IPS-20b (cell line): Measurements from ENCODE around the gene ARHGEF17.

ENCODE experiments used
- H3K27ac ChIP-seq: one replicate; pipeline ENCODE4 v1.5.1; 2013; ENCODE audit warnings: low read length
- H3K27me3 ChIP-seq: 2 replicates; pipeline ENCODE4 v1.6.1; 2013; ENCODE audit warnings: mild to moderate bottlenecking, low read length, inconsistent platforms; ENCODE audit not compliant: insufficient read depth
- H3K36me3 ChIP-seq: 2 replicates; pipeline ENCODE4 v1.6.1; 2013; ENCODE audit warnings: low read depth, mild to moderate bottlenecking, inconsistent platforms, low read length, moderate library complexity; ENCODE audit not compliant: insufficient read depth
- H3K4me1 ChIP-seq: 2 replicates; pipeline ENCODE4 v1.6.1; 2013; ENCODE audit warnings: mild to moderate bottlenecking, control low read depth, inconsistent platforms, low read length, moderate library complexity; ENCODE audit not compliant: insufficient read depth
- H3K4me3 ChIP-seq: 2 replicates; pipeline ENCODE4 v1.5.1; 2013; ENCODE audit warnings: mild to moderate bottlenecking, low read length, inconsistent platforms
- H3K9ac ChIP-seq: 2 replicates; pipeline ENCODE4 v1.6.1; 2013; ENCODE audit warnings: low read depth, mild to moderate bottlenecking, inconsistent platforms, low read length, moderate library complexity
- H3K9me3 ChIP-seq: 2 replicates; pipeline ENCODE4 v1.6.1; 2013; ENCODE audit warnings: mild to moderate bottlenecking, low read depth, low read length, inconsistent platforms; ENCODE audit not compliant: insufficient read depth

Gene ARHGEF17

GRCh38 chr11:73409431-73409830 lies 101.4 kb downstream of the ARHGEF17 start:
- H3K4me1 ChIP-seq, result no peaks in the 10 kb centered on the region
- no peak overlapping the region for H3K4me3 ChIP-seq
- no peaks in the 10 kb centered on the region for H3K9me3 ChIP-seq
- no peak overlapping the region for H3K9ac ChIP-seq
- no peak overlapping the region for H3K27ac ChIP-seq
- peaks cover 26% of the 10 kb centered on the region for H3K36me3 ChIP-seq
- H3K27me3 ChIP-seq, result no peaks in the 10 kb centered on the region

- Histone ChIP-seq H3K9ac (no peak overlapping the region), H3K9me3 (no peaks in the 10 kb centered on the region), H3K4me1 (no peaks in the 10 kb centered on the region), H3K4me3 (no peak overlapping the region), H3K27ac (no peak overlapping the region), H3K36me3 (peaks cover 21% of the 10 kb centered on the region), H3K27me3 (no peaks in the 10 kb centered on the region)
Observed at GRCh38 chr11:73410627-73411026, 102.6 kb downstream of the ARHGEF17 start.

GRCh38 chr11:73411031-73411430 lies 103.0 kb downstream of the ARHGEF17 start:
- H3K27me3 ChIP-seq, result no peaks in the 10 kb centered on the region
- H3K4me3 ChIP-seq, result no peak overlapping the region
- H3K9ac ChIP-seq, result no peak overlapping the region
- H3K9me3 ChIP-seq, result no peaks in the 10 kb centered on the region
- H3K27ac ChIP-seq, result no peak overlapping the region
- peaks cover 21% of the 10 kb centered on the region; the same call in 1 of the 2 replicates for H3K36me3 ChIP-seq
- H3K4me1 ChIP-seq, result no peaks in the 10 kb centered on the region

- H3K27ac ChIP-seq, result no peak overlapping the region
Observed at GRCh38 chr11:73412308-73412707, 104.2 kb downstream of the ARHGEF17 start.

GRCh38 chr11:73413256-73413655 lies 105.2 kb downstream of the ARHGEF17 start:
- H3K36me3 ChIP-seq, result peaks cover 15% of the 10 kb centered on the region; the same call in 1 of the 2 replicates
- H3K9ac ChIP-seq, result no peak overlapping the region
- no peaks in the 10 kb centered on the region for H3K27me3 ChIP-seq
- H3K4me3 ChIP-seq, result no peak overlapping the region
- no peaks in the 10 kb centered on the region for H3K4me1 ChIP-seq
- H3K9me3 ChIP-seq, result no peaks in the 10 kb centered on the region
- no peak overlapping the region for H3K27ac ChIP-seq

More at GRCh38 chr11:73412308-73412707, 104.2 kb downstream of the ARHGEF17 start:
- Histone ChIP-seq H3K4me3 (no peak overlapping the region), H3K27me3 (no peaks in the 10 kb centered on the region), H3K36me3 (peaks cover 14% of the 10 kb centered on the region; the same call in 1 of the 2 replicates), H3K9ac (no peak overlapping the region), H3K4me1 (no peaks in the 10 kb centered on the region), H3K9me3 (no peaks in the 10 kb centered on the region)

GRCh38 chr11:73414977-73415651 lies 107.0 kb downstream of the ARHGEF17 start:
- H3K4me1 ChIP-seq, result no peaks in the 10 kb centered on the region
- no peak overlapping the region for H3K9ac ChIP-seq
- no peak overlapping the region for H3K27ac ChIP-seq

GRCh38 chr11:73415854-73416615 lies 108.0 kb downstream of the ARHGEF17 start:
- H3K9me3 ChIP-seq, result no peaks in the 10 kb centered on the region
- H3K27ac ChIP-seq, result no peak overlapping the region
- H3K36me3 ChIP-seq, result peaks cover 6% of the 10 kb centered on the region; the same call in 1 of the 2 replicates
- H3K4me3 ChIP-seq, result no peak overlapping the region
- H3K4me1 ChIP-seq, result no peaks in the 10 kb centered on the region
- no peaks in the 10 kb centered on the region for H3K27me3 ChIP-seq
- H3K9ac ChIP-seq, result no peak overlapping the region

More at GRCh38 chr11:73414977-73415651, 107.0 kb downstream of the ARHGEF17 start:
- no peaks in the 10 kb centered on the region for H3K27me3 ChIP-seq
- H3K36me3 ChIP-seq, result peaks cover 6% of the 10 kb centered on the region; the same call in 1 of the 2 replicates
- no peak overlapping the region for H3K4me3 ChIP-seq
- no peaks in the 10 kb centered on the region for H3K9me3 ChIP-seq

- H3K9me3 ChIP-seq, result no peaks in the 10 kb centered on the region
- no peak overlapping the region for H3K27ac ChIP-seq
- no peaks in the 10 kb centered on the region; the same call in 1 of the 2 replicates for H3K4me1 ChIP-seq
- H3K9ac ChIP-seq, result no peak overlapping the region
- H3K27me3 ChIP-seq, result no peaks in the 10 kb centered on the region
- peaks cover 6% of the 10 kb centered on the region; the same call in 1 of the 2 replicates for H3K36me3 ChIP-seq
- no peak overlapping the region for H3K4me3 ChIP-seq
Observed at GRCh38 chr11:73416786-73417185, 108.7 kb downstream of the ARHGEF17 start.
